ENCODE results near the gene WHAMM.
"Not testable (repeated sequence)": the region's sequence is repeated elsewhere in the genome, so short reads cannot be mapped to it uniquely, and the experiment has no call there.

Gene WHAMM

DNA sequence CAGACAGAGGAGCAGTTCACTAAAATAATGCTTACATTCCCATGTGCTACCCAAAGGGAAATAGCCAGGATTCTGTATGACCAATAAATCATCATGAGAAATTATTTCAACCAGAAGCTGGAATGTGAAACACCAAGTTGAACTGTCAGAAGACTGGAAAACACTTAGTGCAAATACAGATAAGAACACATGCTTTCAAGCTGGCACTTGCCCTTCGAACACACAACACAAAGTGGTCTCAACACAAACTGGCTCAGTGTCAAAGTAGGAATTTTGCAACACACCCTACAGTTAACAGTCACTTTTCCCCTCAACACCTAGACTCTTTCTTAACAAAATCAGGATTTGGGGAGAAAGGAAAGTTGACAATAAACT lies 4.9 kb upstream of the WHAMM start:
- DNase-seq: no peak

DNA sequence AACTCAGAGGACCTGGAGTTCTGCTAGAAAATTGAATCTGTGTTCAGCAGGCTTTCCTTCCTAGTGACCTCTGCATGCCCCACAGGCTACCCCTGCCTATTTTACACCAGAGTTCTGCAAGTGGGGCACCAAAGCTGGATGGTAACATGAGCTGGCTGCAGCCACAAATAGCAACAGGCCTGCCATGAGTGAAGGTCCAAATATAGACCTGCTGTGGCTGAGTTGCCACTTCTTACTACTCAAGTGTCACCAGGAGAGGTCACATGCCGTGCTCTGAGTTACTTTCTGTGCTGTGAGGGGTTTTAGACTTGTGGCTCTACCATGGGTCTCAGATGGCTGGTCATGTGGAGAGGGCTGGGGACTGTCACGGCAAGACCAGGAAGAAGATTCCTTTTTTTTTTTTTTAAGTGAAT lies 3.4 kb upstream of the WHAMM start, which contains the start of gene FSD2:
Gene FSD2 (minus strand): TSS at position 76 of the 413 bp plus-strand sequence. CDS start 18,679 bp downstream, outside the sequence.
- DNase-seq: no peak

GRCh38 chr15:82807920-82808633 lies 1.4 kb upstream of the WHAMM start:
- DNase-seq: no peak

- DNase-seq: peak; percentile 18
Measured at GRCh38 chr15:82808634-82809041, 790 bp upstream of the WHAMM start.

GRCh38 chr15:82810061-82810889 lies 847 bp downstream of the WHAMM start:
- no peak for DNase-seq

- DNase-seq: no peak
Measured at GRCh38 chr15:82810890-82811426, 1.5 kb downstream of the WHAMM start.

- DNase-seq: no peak
Measured at GRCh38 chr15:82812994-82813393, 3.6 kb downstream of the WHAMM start.

GRCh38 chr15:82820128-82820527 lies 10.7 kb downstream of the WHAMM start:
- no peak for DNase-seq

DNA sequence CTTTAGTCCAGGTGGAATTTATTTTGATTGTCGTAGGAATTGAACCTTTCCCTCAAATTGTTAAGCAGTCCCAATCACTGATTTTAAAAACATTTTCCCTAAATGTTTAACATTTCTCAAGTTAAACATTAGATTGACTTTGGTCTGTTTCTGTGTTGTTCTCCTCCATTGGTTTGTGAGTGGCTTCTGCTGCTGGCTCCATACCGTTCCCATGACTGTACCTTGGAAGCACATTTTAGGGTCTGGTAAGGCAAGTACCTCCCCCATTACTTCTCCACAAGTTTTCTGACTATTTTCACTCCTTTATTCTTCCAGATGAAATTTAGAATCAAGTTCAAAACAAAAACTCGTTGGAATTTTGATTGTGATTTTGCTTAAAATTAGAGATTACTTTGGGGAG lies 12.0 kb downstream of the WHAMM start:
- not testable (repeated sequence) for DNase-seq

GRCh38 chr15:82821851-82822250 lies 12.4 kb downstream of the WHAMM start:
- not testable (repeated sequence) for DNase-seq

DNA sequence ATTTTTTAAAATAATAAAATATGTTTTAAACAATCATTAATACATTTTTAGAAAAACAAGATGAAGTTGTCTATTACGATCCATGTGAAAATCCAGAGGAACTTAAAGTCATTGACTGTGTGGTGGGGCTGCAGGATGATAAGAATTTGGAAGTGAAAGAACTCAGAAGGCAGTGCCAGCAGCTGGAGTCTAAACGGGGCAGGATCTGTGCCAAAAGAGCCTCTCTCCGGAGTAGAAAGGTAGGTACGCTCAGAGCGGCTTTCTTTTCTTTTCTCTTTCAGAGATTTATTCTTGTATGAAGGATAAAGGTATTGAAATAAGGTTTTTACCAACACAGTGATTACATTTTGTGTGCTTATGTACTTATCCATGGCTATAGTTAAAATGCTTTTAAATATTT lies 13.6 kb downstream of the WHAMM start:
- DNase-seq: no peak

- no peak for DNase-seq
Measured at GRCh38 chr15:82828075-82828474, 18.6 kb downstream of the WHAMM start.

GRCh38 chr15:82829234-82829633 lies 19.8 kb downstream of the WHAMM start:
- DNase-seq: no peak

DNA sequence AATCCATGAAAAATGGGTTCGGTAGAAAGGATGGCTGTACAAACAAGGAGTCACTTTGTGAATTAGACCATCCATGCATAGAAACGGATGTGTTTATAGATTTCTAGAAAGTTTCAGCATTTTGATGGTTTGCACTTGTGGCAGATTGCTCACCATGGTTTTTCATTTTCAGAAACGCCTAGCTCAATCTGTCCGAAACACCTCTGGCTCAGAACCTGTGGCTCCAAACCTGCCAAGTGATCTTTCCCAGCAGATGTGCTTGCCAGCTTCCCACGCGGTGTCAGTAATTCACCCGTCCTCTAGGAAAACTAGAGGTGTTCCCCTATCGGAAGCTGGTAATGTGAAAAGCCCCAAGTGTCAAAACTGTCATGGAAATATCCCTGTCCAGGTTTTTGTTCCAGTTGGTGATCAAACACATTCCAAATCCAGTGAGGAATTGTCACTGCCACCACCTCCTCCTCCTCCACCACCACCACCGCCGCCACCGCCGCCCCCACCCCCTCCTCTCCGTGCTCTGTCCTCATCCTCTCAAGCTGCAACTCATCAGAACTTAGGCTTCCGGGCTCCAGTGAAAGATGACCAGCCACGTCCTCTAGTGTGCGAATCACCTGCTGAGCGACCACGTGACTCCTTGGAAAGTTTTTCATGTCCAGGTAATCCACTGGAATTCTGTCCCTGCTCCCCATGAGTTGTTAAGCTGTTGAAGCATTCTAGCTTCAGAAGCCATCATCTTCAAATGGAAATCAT lies 21.2 kb downstream of the WHAMM start:
- DNase-seq: no peak

DNA sequence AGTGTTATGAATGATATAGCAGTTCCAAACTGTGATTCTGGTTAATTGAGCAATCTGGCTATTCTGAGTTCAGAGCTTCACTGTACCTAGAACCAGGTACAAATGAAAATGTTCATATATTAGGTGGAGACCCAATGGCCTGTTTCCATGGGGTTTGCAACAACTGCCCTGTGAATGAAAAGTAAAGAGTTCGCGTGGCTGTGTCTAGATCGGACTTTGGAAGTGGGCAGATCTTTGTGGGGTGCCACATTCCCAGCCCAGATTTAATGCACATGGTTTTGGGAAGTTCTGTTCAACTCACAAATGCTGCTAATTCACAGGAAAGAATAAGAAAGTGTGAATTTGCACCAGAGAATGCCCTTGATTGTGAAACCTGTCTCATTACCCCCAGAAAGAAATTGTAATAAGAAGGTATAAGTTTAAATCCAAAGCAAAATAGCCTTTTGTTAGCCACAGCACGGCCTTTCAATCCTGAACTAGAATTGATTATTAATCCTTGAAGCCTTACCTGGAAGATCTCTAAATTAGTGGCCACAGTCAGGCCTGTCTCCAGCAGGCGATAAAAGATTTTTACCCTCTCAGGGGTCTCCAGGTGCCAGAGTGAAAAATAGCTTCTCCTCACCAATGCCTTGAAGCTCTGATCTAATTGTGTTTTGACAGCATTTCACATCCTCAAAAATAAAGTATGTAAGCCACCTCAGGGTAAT lies 22.6 kb downstream of the WHAMM start:
- DNase-seq: no peak

DNA sequence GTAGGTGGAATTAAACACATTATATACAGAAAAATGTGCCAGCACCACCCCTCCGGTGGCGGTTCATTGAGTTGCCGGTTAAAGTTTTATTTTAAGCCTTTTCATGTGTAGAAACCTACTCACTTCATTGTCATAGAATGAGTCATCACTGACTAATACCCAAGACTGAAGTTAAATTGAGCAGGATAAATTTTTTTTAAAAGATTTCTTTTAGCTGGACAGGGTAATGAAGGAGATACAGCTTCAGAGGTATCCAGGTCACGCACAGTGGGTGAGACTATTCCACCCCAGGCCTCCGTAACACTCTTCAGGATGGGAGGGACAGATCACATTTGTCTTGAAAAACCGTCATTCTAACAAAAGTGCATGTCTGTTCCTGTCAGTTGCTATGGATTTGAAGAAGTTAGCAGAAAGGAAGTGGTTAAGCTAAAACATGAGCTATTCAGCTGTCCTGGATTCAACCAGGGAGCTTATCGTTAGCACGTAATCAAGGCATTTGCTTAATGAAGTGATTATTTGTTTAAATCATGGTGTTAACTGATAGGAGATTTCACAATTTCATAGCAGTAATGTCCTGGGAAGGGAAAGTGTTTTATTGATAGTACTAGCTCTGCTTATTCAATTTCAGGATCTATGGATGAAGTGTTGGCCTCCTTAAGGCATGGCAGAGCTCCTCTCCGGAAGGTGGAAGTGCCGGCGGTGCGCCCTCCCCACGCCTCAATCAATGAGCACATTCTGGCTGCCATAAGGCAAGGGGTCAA lies 23.4 kb downstream of the WHAMM start:
- no peak for DNase-seq

- no peak for DNase-seq
Measured at GRCh38 chr15:82833362-82833682, 23.9 kb downstream of the WHAMM start.

- no peak for DNase-seq
Measured at GRCh38 chr15:82835391-82835917, 26.0 kb downstream of the WHAMM start.

DNA sequence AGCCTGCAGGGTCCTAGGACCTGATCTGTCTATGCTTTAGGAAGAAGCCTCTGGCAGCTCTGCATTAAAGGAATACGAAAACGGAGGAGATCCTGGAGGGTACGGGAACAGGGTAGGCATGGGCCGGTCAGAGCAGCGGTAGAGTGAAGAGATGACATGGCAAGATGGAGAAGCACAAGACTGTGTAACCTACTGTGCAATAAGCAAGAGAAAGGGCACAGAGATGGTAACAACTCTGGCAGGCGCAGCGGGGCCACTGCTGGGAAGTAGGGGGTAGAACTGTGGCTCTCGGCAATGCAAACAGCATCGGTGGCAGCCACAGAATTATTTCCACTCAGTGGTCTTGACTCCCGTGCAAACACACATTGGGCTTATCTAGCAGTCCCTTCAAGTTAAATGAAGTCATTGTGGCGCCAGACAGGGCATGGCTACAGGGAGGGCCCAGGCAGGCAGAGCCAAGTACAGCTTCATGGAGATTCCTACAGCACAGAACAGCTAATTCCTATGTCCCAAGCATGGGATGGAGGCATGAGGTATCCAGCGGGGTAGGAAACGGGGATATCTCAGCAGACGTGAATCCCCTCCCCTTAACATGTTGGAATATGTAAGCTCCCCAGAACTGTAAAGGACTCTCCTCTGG lies 28.8 kb downstream of the WHAMM start:
- DNase-seq: no peak

- no peak for DNase-seq
Measured at GRCh38 chr15:82839136-82839535, 29.7 kb downstream of the WHAMM start.

DNA sequence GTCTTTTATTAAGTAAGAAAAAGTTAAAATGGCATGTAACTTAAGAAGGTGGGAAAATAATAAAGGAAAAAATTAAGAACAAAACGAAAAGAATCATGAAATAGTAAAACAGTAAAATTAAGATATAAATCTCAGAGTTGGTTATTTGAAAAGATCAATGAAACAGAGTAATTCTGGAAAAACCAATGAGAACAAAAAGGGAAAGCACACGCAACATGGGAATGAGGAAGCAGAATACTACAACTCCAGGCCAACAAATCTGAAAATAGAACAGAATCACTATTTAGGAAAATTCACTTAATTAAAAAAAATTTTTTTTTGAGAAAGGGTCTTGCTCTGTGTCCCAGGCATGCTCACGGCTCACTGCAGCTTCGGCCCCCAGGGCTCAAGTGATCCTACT lies 30.7 kb downstream of the WHAMM start:
- no peak for DNase-seq
